Measurements from ENCODE around the gene ABHD18. TPM values are rescaled to one million over a fixed set of nuclear protein-coding genes. Genes with fewer than 3 reads are reported as not detected.
A peak's percentile ranks its signal among the peaks of the same experiment; 100 is the strongest.
"Not testable (repeated sequence)": the region's sequence is repeated elsewhere in the genome, so short reads cannot be mapped to it uniquely, and the experiment has no call there.

ABHD18 gene
- total RNA-seq, 1 donor from 2014 or later = 23.9 TPM

DNA sequence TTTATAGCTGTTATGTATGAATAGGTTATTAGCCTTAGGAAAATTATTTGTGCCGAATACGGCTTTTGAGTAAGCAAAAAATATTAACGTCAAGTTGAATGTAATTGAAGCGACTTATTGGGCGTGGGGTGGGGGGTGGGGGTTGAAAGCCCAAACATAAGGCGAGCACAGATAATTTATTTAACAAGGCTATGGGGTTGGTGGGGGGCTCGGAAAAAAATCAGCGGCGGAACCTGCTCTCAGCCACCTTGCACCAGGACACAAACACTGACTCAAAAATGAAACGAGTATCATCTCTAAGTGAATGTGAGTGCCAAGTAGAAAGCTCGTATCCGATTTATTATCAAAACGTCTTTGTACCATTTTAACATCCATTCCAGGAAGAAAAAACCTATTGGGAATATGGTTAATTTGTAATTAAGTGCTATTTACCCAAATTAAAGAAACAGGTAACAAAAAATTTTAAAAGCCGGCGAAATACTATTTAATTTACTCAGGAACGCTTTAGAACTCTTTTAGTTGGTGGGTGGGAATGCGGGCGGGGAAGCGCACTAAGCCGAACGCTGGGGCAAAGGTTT lies 95.0 kb downstream of the ABHD18 start:
- Mint-ChIP-seq H3K4me1 (ENCODE audit: low read depth) (peaks cover 12% of the 10 kb centered on the region), H3K36me3 (ENCODE audit: low read depth) (no peaks in the 10 kb centered on the region), H3K27ac (peak overlapping the region; percentile 95), H3K4me3 (ENCODE audit: low read depth) (peak overlapping the region; percentile 83), H3K27me3 (ENCODE audit: low read depth) (no peaks in the 10 kb centered on the region), H3K9me3 (no peaks in the 10 kb centered on the region)
- intact Hi-C loops (cut with micrococcal nuclease) = loop anchor here (1.0 to 2.0 kb wide), 2 partner anchors 180 to 1033 kb away; partner anchors contain the start of genes PLK4 and SCLT1
- DNase-seq (ENCODE audit: low spot score) = no peak

GRCh38 chr4:128060699-128061565 lies 95.7 kb downstream of the ABHD18 start, which contains the start of gene LARP1B:
LARP1B (plus strand) TSS chr4:128061312; CDS start chr4:128074952, 13,640 bp downstream.
- no peaks in the 10 kb centered on the region for H3K27me3 Mint-ChIP-seq (ENCODE audit: low read depth)
- H3K4me3 Mint-ChIP-seq (ENCODE audit: low read depth) = peak within 1 kb of the TSS; percentile 90
- peaks cover 12% of the 10 kb centered on the region for H3K4me1 Mint-ChIP-seq (ENCODE audit: low read depth)
- H3K27ac Mint-ChIP-seq = peak within 1 kb of the TSS; percentile 95
- no peaks in the 10 kb centered on the region for H3K36me3 Mint-ChIP-seq (ENCODE audit: low read depth)
- DNase-seq (ENCODE audit: low spot score) = peak; percentile 93
- no peaks in the 10 kb centered on the region for H3K9me3 Mint-ChIP-seq
- intact Hi-C loops (cut with micrococcal nuclease) = loop anchor here (1.0 to 2.0 kb wide), 5 partner anchors 96 to 1032 kb away; partner anchors contain the start of genes ABHD18, HSPA4L, MFSD8 and PLK4

DNA sequence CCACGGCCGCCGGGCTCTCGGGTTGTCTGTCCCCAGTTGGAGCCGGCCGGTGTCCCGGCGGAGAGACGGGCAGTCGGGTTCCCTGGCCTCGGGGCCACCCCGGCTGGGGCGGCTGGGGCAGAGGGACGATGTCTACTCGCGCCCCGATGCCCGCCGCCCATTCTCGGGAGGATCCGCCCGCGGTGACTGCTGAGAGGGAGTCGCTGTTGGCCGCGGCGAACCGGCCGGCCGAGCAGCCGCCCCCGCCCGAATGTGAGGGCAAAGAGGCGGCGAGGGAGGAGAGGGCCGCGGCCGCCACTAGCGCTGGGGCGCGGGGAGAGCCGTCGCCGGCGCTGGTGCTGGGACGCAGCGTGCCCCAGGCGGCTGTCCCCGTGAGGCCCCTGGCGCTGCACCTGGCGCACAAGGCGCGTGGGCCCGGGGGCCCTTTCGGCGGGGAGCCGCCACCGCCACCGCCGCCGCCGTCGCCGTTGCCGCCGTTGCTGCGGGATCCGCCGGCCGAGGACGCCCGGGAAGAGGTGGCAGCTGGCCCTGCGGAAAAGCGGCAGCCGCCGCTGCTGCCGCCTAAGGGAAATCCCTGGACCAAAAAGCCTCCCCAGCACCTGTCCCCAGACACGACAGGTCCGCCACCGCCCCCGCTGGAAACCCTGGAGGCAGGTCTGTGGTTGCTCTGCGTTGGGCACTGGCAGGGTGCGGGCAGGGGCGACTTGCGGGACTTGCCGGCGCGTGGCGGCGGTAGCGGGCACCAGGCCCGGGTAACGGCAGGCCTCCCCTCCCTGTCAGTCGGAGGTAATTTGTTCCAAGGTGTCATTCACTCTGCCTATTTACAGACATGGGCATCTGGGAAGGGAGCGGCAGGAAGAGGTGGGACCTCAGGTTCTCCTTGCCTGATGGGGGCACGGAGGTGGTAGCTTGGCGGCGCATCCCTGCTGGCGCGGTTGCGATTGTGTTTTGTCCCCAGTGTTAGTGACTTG lies 96.6 kb downstream of the ABHD18 start:
- intact Hi-C loops (cut with micrococcal nuclease) = loop anchor here (1.0 to 2.0 kb wide), 5 partner anchors 97 to 1031 kb away; partner anchors contain the start of genes ABHD18, HSPA4L, JADE1 and MFSD8
- Mint-ChIP-seq H3K4me3 (ENCODE audit: low read depth) (peak overlapping the region; percentile 90), H3K27me3 (ENCODE audit: low read depth) (no peaks in the 10 kb centered on the region)

GRCh38 chr4:128066453-128066820 lies 101.2 kb downstream of the ABHD18 start:
- H3K36me3 Mint-ChIP-seq (ENCODE audit: low read depth); H3K27me3 Mint-ChIP-seq (ENCODE audit: low read depth); H3K27ac Mint-ChIP-seq; intact Hi-C loops (cut with micrococcal nuclease); DNase-seq (ENCODE audit: low spot score); H3K4me1 Mint-ChIP-seq (ENCODE audit: low read depth); H3K9me3 Mint-ChIP-seq; H3K4me3 Mint-ChIP-seq (ENCODE audit: low read depth): not testable (repeated sequence)

More for the DNA sequence above, 96.6 kb downstream of the ABHD18 start:
- Mint-ChIP-seq H3K27ac (peak overlapping the region; percentile 67), H3K4me1 (ENCODE audit: low read depth) (peaks cover 12% of the 10 kb centered on the region), H3K36me3 (ENCODE audit: low read depth) (no peaks in the 10 kb centered on the region), H3K9me3 (no peaks in the 10 kb centered on the region)
- DNase-seq (ENCODE audit: low spot score) = peak; percentile 52

DNA sequence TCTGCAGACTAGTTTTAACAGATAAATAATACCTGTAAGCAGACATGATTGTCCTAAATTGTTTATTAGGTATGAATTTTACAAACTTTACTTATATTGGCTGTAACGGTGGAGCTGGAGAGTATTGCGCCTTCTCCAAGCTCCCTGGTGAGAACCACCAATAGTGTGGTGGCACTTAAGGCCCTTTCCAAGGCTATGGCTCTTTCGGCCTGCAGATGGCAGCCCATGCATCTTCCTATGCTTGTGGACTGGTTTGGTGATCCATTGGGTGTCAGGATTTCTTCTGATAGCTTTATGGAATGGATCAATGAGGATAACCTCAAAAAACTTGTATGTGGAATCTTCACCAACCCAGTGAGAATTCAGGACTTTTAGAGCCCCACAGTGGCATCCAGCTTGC lies 103.7 kb downstream of the ABHD18 start:
- peaks cover 5% of the 10 kb centered on the region for H3K4me1 Mint-ChIP-seq (ENCODE audit: low read depth)
- no peaks in the 10 kb centered on the region for H3K36me3 Mint-ChIP-seq (ENCODE audit: low read depth)
- DNase-seq (ENCODE audit: low spot score) = no peak
- H3K4me3 Mint-ChIP-seq (ENCODE audit: low read depth) = no peak overlapping the region
- H3K9me3 Mint-ChIP-seq = no peaks in the 10 kb centered on the region
- H3K27me3 Mint-ChIP-seq (ENCODE audit: low read depth) = no peaks in the 10 kb centered on the region
- intact Hi-C loops (cut with micrococcal nuclease) = no loop called here
- no peak overlapping the region for H3K27ac Mint-ChIP-seq

- Mint-ChIP-seq H3K27ac (no peak overlapping the region), H3K4me1 (ENCODE audit: low read depth) (no peaks in the 10 kb centered on the region)
- no peak for DNase-seq (ENCODE audit: low spot score)
Measured at GRCh38 chr4:128076464-128076863, 111.3 kb downstream of the ABHD18 start.

More at GRCh38 chr4:128076464-128076863, 111.3 kb downstream of the ABHD18 start:
- Mint-ChIP-seq H3K9me3 (no peaks in the 10 kb centered on the region), H3K27me3 (ENCODE audit: low read depth) (no peaks in the 10 kb centered on the region), H3K4me3 (ENCODE audit: low read depth) (no peak overlapping the region), H3K36me3 (ENCODE audit: low read depth) (peaks cover 34% of the 10 kb centered on the region)
- intact Hi-C loops (cut with micrococcal nuclease) = no loop called here

Other genes starting within 250 kb of the ABHD18 start
- not detected in 2 replicates for gene SLC25A31, start 235.0 kb upstream of the ABHD18 start, total RNA-seq
- gene HSPA4L, start 183.1 kb upstream of the ABHD18 start, total RNA-seq = 5.0 and 5.2 TPM in 2 replicates
- 47.4 and 50.1 TPM in 2 replicates for gene PLK4, start 84.5 kb upstream of the ABHD18 start, total RNA-seq
- 18.7 and 20.2 TPM in 2 replicates for gene MFSD8, start 233 bp upstream of the ABHD18 start, total RNA-seq
- 31.9 and 32.2 TPM in 2 replicates for gene LARP1B, start 95.9 kb downstream of the ABHD18 start, total RNA-seq

Data from activated T-helper 2 cell treated with anti-CD3 and anti-CD28 coated beads, Interferon-gamma antibody, Interleukin-2, Interleukin-4, amounts not matched to agents 10 μg/mL and 5 μg/mL and 100 μg/mL, durations not matched to agents 14 hours and 24 hours and 36 hours (primary cell).